Common myeloid progenitor, CD34-positive (primary cell): Measurements from ENCODE around the gene CFAP99.

Experiments
- CTCF ChIA-PET: fragments of 350-600 bp; sonication (Branson Sonifier 250); formaldehyde crosslinking; loops from one replicate; lab custom pipeline; 2021; ENCODE audit warnings: antibody characterized with exemption; lab: Charles Lee
- POLR2A ChIA-PET: fragments of 350-600 bp; sonication (Branson Sonifier 250); formaldehyde crosslinking; loops from one replicate; lab custom pipeline; 2021; ENCODE audit warnings: antibody characterized with exemption; lab: Charles Lee
- DNase-seq, 3 donors: peaks; one replicate each; pipeline versions ENCODE4 v3.0.0 to v3.0.0-alpha.2; 2013
- H3K27ac ChIP-seq, 2 experiments: 1 replicate in 1 of 2; 2 replicates in 1 of 2; pipeline ENCODE4 v1.7.0; 2013; ENCODE audit warnings: inconsistent platforms in 2 of 2, low read length in 2 of 2, mild to moderate bottlenecking in 2 of 2, low read depth in 1 of 2, moderate library complexity in 1 of 2; ENCODE audit not compliant: severe bottlenecking in 2 of 2, insufficient read depth in 1 of 2, poor library complexity in 1 of 2
- H3K27me3 ChIP-seq, 5 experiments: replicated peaks in 2 of 5; 1 replicate in 3 of 5; 2 replicates in 2 of 5; pipeline versions ENCODE4 v1.6.1 to v1.7.0; 2013; ENCODE audit warnings: low read length in 4 of 5, mild to moderate bottlenecking in 2 of 5, moderate library complexity in 2 of 5, inconsistent platforms in 1 of 5; ENCODE audit not compliant: insufficient read depth in 5 of 5, control insufficient read depth in 4 of 5
- H3K36me3 ChIP-seq, 4 experiments: 1 replicate in 2 of 4; 2 replicates in 2 of 4; pipeline versions ENCODE4 v1.6.1 to v1.7.0; 2013; ENCODE audit warnings: low read length in 3 of 4, control low read depth in 1 of 4, mild to moderate bottlenecking in 1 of 4; ENCODE audit not compliant: control insufficient read depth in 4 of 4, insufficient read depth in 4 of 4
- H3K4me1 ChIP-seq, 4 experiments: 1 replicate in 3 of 4; 2 replicates in 1 of 4; pipeline versions ENCODE4 v1.6.1 to v1.7.1; 2013; ENCODE audit warnings: low read length in 3 of 4, mild to moderate bottlenecking in 3 of 4, control low read depth in 1 of 4, inconsistent platforms in 1 of 4, moderate library complexity in 1 of 4; ENCODE audit not compliant: control insufficient read depth in 4 of 4, insufficient read depth in 4 of 4; ENCODE audit errors: control extremely low read depth in 1 of 4
- H3K4me3 ChIP-seq, 7 experiments: 1 replicate in 4 of 7; 2 replicates in 3 of 7; pipeline versions ENCODE4 v1.5.1 to v1.7.0; 2013; ENCODE audit warnings: mild to moderate bottlenecking in 7 of 7, low read length in 6 of 7, moderate library complexity in 6 of 7, inconsistent platforms in 2 of 7, low read depth in 2 of 7, control low read depth in 1 of 7; ENCODE audit not compliant: insufficient read depth in 4 of 7, control insufficient read depth in 1 of 7; ENCODE audit errors: extremely low read depth in 1 of 7
- H3K9me3 ChIP-seq, 5 experiments: 1 replicate in 4 of 5; 2 replicates in 1 of 5; pipeline versions ENCODE4 v1.6.1 to v1.7.1; 2013; ENCODE audit warnings: low read length in 4 of 5, mild to moderate bottlenecking in 2 of 5, inconsistent platforms in 1 of 5, low read depth in 1 of 5, moderate library complexity in 1 of 5; ENCODE audit not compliant: control insufficient read depth in 4 of 5, insufficient read depth in 2 of 5; ENCODE audit errors: control extremely low read depth in 1 of 5
- WGBS: methylation state at CpG from one replicate; pipeline ENCODE4 v1.1.5; 2013; ENCODE audit not compliant: insufficient coverage; 5-methylcytosine and 5-hydroxymethylcytosine counted together

Gene CFAP99

GRCh38 chr4:2395584-2395983 lies 23.2 kb upstream of the CFAP99 start:
- peak in 2 of 3 donors; percentile 31 to 55 for DNase-seq
- peak overlapping the region in 1 of 2 experiments; percentile 8 for H3K27ac ChIP-seq
- CTCF ChIA-PET = interaction anchor here (0.6 to 3.9 kb wide), 6 partner anchors 10 to 78 kb away, joined by 3 to 19 read pairs (median 3); no protein-coding TSS in a partner anchor
- H3K36me3 ChIP-seq = no peaks in the 10 kb centered on the region
- no peak overlapping the region for H3K4me3 ChIP-seq
- POLR2A ChIA-PET = no interaction called here
- 83% methylated on average over 9 of the region's 9 CpGs for WGBS
- peaks cover 3 to 17% (median 15%) of the 10 kb centered on the region in 4 experiments for H3K4me1 ChIP-seq
- H3K9me3 ChIP-seq = no peaks in the 10 kb centered on the region
- peaks cover 0 to 22% (median 15%) of the 10 kb centered on the region in 5 experiments for H3K27me3 ChIP-seq

- WGBS = 87% methylated on average over 16 of the region's 21 CpGs
- H3K36me3 ChIP-seq = no peaks in the 10 kb centered on the region
- POLR2A ChIA-PET = no interaction called here
- H3K27ac ChIP-seq = no peak overlapping the region
- H3K9me3 ChIP-seq = no peaks in the 10 kb centered on the region
- peaks cover 0 to 13% (median 12%) of the 10 kb centered on the region in 4 experiments for H3K4me1 ChIP-seq
- DNase-seq = no peak
- CTCF ChIA-PET = interaction anchor here (1.0 to 3.5 kb wide), 3 partner anchors 15 to 47 kb away, joined by 3 to 11 read pairs (median 3); no protein-coding TSS in a partner anchor
- no peak overlapping the region for H3K4me3 ChIP-seq
- H3K27me3 ChIP-seq = peaks cover 0 to 32% (median 20%) of the 10 kb centered on the region in 5 experiments
Measured at GRCh38 chr4:2396781-2397368, 21.9 kb upstream of the CFAP99 start.

GRCh38 chr4:2397596-2398379 lies 21.0 kb upstream of the CFAP99 start:
- peaks cover 0 to 41% (median 19%) of the 10 kb centered on the region in 5 experiments for H3K27me3 ChIP-seq
- H3K36me3 ChIP-seq = no peaks in the 10 kb centered on the region
- no peaks in the 10 kb centered on the region for H3K9me3 ChIP-seq
- no peak overlapping the region for H3K27ac ChIP-seq
- CTCF ChIA-PET = interaction anchor here (1.8 to 3.5 kb wide), 2 partner anchors 15 to 48 kb away, joined by 3 to 11 read pairs; no protein-coding TSS in a partner anchor
- peaks cover 0 to 22% (median 21%) of the 10 kb centered on the region in 4 experiments for H3K4me1 ChIP-seq
- 86% methylated on average over 15 of the region's 20 CpGs for WGBS
- POLR2A ChIA-PET = no interaction called here
- H3K4me3 ChIP-seq = no peak overlapping the region
- DNase-seq = no peak

GRCh38 chr4:2399216-2399615 lies 19.5 kb upstream of the CFAP99 start:
- whole genome bisulfite sequencing = 95% methylated on average over 10 of the region's 10 CpGs
- DNase-seq = no peak
- H3K36me3 ChIP-seq = no peaks in the 10 kb centered on the region
- ChIA-PET CTCF (interaction anchor here (0.9 to 6.9 kb wide), 7 partner anchors 8 to 131 kb away, joined by 3 to 49 read pairs (median 4); no protein-coding TSS in a partner anchor), POLR2A (no interaction called here)
- no peak overlapping the region for H3K27ac ChIP-seq
- H3K9me3 ChIP-seq = no peaks in the 10 kb centered on the region
- peaks cover 0 to 15% (median 13%) of the 10 kb centered on the region in 4 experiments for H3K4me1 ChIP-seq
- H3K4me3 ChIP-seq = no peak overlapping the region
- peaks cover 0 to 42% (median 19%) of the 10 kb centered on the region in 5 experiments for H3K27me3 ChIP-seq

DNA sequence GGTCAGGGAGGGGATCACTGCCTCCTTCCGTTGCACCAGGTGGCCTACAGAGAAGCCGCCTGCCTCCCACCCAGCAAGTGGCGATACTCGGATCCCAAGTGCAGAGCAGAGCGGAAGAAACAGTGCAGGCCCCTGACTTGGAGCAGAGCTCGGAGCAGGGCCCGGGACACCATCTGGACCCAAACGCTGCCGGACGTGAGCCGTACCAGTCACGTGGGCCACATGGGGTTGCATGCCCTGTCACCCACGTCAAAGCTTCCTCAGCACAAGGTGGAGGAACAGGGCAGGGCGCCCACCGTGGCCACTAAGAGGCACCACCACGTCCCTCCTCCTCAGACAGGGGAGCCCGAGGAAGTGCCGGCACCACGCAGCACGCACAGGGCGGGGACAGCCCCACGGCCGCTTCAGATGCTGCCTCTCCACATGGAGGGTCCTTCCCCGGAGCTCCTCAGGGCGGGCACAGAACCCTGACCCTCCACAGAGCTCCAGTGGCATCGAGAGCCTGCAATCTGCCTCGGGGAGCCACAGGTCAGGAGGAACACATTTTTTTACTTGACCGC lies 19.0 kb upstream of the CFAP99 start:
- 80% methylated on average over 27 of the region's 28 CpGs for WGBS
- H3K9me3 ChIP-seq = no peaks in the 10 kb centered on the region
- CTCF ChIA-PET = interaction anchor here (0.9 to 6.9 kb wide), 8 partner anchors 9 to 130 kb away, joined by 3 to 49 read pairs (median 4); no protein-coding TSS in a partner anchor
- POLR2A ChIA-PET = no interaction called here
- H3K36me3 ChIP-seq = no peaks in the 10 kb centered on the region
- peaks cover 0 to 15% (median 13%) of the 10 kb centered on the region in 4 experiments for H3K4me1 ChIP-seq
- no peak for DNase-seq
- no peak overlapping the region for H3K4me3 ChIP-seq
- H3K27ac ChIP-seq = no peak overlapping the region
- peaks cover 0 to 37% (median 15%) of the 10 kb centered on the region in 5 experiments for H3K27me3 ChIP-seq

GRCh38 chr4:2400841-2401609 lies 17.7 kb upstream of the CFAP99 start:
- CTCF ChIA-PET = interaction anchor here (1.2 to 6.9 kb wide), 4 partner anchors 10 to 122 kb away, joined by 4 to 49 read pairs (median 14); no protein-coding TSS in a partner anchor
- WGBS = 88% methylated on average over 11 of the region's 15 CpGs
- no peak overlapping the region for H3K4me3 ChIP-seq
- H3K27me3 ChIP-seq = peaks cover 0 to 37% (median 12%) of the 10 kb centered on the region in 5 experiments
- H3K4me1 ChIP-seq = peaks cover 0 to 15% (median 13%) of the 10 kb centered on the region in 4 experiments
- H3K27ac ChIP-seq = no peak overlapping the region
- POLR2A ChIA-PET = interaction anchor here (2.1 kb wide), 1 partner anchor 12 kb away, joined by 7 read pairs; no protein-coding TSS in a partner anchor
- no peaks in the 10 kb centered on the region for H3K9me3 ChIP-seq
- H3K36me3 ChIP-seq = no peaks in the 10 kb centered on the region
- DNase-seq = no peak
